Osteocyte (in vitro differentiated cells): Measurements from ENCODE around the gene MROH8. TPM values are rescaled to one million over a fixed set of nuclear protein-coding genes. Genes with fewer than 3 reads are reported as not detected.

Experiments
- DNase-seq: peaks from one replicate; pipeline ENCODE4 v3.0.0; 2021; ENCODE audit warnings: mixed read lengths; ENCODE audit not compliant: unreplicated experiment; ENCODE audit errors: extremely low spot score
- H3K27ac Mint-ChIP-seq: one replicate; pipeline ENCODE4 v1.8.0; 2021; ENCODE audit warnings: mild to moderate bottlenecking, mixed read lengths; ENCODE audit not compliant: unreplicated experiment
- H3K27me3 Mint-ChIP-seq: one replicate; pipeline ENCODE4 v1.8.0; 2021; ENCODE audit warnings: mixed read lengths; ENCODE audit not compliant: unreplicated experiment
- H3K36me3 Mint-ChIP-seq: one replicate; pipeline ENCODE4 v1.8.0; 2021; ENCODE audit warnings: mixed read lengths; ENCODE audit not compliant: unreplicated experiment
- H3K4me1 Mint-ChIP-seq: one replicate; pipeline ENCODE4 v1.8.0; 2021; ENCODE audit warnings: mixed read lengths; ENCODE audit not compliant: unreplicated experiment
- H3K4me3 Mint-ChIP-seq: one replicate; pipeline ENCODE4 v1.8.0; 2021; ENCODE audit warnings: mild to moderate bottlenecking, moderate library complexity, mixed read lengths; ENCODE audit not compliant: unreplicated experiment
- H3K9me3 Mint-ChIP-seq: one replicate; pipeline ENCODE4 v1.8.0; 2021; ENCODE audit warnings: mixed read lengths; ENCODE audit not compliant: unreplicated experiment
- total RNA-seq: library from RNA; stranded (reverse); gene quantifications from 2 replicates; pipeline ENCODE4 v1.2.1, GENCODE V29; 2021
- TF ChIP-seq, protein P1 (sequence below): fragments of 200-600 bp; sonication (generic); IDR thresholded peaks from 2 replicates; pipeline ENCODE4 v1.5.0; 2021; ENCODE audit warnings: antibody characterized with exemption, mild to moderate bottlenecking, moderate library complexity

MROH8 gene
- total RNA-seq, 1 donor from 2014 or later, result 1.5 TPM

DNA sequence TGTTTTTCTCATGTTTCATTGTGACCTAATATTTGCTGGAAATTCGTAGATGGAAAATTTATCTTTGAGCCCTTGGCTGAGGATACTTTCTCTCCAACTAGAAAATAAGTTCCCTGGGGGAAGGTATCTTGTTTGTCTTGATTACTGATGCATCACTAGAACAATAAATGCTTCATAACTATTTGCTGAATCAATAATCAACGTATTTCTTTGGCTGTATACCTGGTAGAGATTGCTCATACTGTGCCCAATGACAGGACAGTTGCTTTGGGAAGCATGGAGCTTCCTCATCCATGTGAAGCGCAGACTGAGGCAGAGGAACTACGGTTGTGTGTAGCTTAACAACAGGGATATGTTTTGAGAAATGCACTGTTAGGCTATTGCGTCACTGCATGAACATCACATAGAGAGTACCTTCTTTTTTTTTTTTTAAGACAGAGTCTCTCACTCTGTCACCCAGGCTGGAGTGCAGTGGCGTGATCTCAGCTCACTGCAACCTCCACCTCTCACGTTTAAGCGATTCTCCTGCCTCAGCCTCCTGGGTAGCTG, 34.4 kb downstream of the MROH8 start:
- TF ChIP-seq, protein P1, sequence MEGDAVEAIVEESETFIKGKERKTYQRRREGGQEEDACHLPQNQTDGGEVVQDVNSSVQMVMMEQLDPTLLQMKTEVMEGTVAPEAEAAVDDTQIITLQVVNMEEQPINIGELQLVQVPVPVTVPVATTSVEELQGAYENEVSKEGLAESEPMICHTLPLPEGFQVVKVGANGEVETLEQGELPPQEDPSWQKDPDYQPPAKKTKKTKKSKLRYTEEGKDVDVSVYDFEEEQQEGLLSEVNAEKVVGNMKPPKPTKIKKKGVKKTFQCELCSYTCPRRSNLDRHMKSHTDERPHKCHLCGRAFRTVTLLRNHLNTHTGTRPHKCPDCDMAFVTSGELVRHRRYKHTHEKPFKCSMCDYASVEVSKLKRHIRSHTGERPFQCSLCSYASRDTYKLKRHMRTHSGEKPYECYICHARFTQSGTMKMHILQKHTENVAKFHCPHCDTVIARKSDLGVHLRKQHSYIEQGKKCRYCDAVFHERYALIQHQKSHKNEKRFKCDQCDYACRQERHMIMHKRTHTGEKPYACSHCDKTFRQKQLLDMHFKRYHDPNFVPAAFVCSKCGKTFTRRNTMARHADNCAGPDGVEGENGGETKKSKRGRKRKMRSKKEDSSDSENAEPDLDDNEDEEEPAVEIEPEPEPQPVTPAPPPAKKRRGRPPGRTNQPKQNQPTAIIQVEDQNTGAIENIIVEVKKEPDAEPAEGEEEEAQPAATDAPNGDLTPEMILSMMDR, result no peak
- no peak for DNase-seq
- no peaks in the 10 kb centered on the region for H3K9me3 Mint-ChIP-seq
- H3K27ac Mint-ChIP-seq, result no peak overlapping the region
- no peaks in the 10 kb centered on the region for H3K36me3 Mint-ChIP-seq
- no peaks in the 10 kb centered on the region for H3K27me3 Mint-ChIP-seq
- no peak overlapping the region for H3K4me3 Mint-ChIP-seq
- H3K4me1 Mint-ChIP-seq, result peaks cover 5% of the 10 kb centered on the region

DNA sequence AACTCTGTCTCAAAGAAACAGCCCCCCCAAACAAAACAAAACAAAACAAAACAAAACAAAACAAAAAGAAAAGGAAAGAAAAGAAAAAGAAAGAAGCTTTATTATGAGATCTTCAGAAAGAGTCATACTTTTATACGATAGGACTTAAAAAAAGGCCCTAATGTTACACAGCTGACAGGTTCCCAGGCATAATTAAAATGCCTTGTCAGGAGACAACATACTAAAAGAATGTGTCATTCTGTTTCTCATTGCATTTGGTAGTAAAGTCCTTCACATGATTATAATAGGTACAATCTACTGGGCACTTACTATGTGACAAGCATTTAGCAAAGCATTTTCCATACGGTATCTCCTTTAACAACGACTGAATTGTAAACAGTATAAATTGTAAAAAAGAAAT, 36.6 kb downstream of the MROH8 start:
- no peaks in the 10 kb centered on the region for H3K36me3 Mint-ChIP-seq
- H3K4me1 Mint-ChIP-seq, result peaks cover 5% of the 10 kb centered on the region
- no peak for DNase-seq
- H3K27ac Mint-ChIP-seq, result no peak overlapping the region
- H3K4me3 Mint-ChIP-seq, result no peak overlapping the region
- no peaks in the 10 kb centered on the region for H3K9me3 Mint-ChIP-seq
- TF ChIP-seq, protein P1, result no peak
- H3K27me3 Mint-ChIP-seq, result no peaks in the 10 kb centered on the region

DNA sequence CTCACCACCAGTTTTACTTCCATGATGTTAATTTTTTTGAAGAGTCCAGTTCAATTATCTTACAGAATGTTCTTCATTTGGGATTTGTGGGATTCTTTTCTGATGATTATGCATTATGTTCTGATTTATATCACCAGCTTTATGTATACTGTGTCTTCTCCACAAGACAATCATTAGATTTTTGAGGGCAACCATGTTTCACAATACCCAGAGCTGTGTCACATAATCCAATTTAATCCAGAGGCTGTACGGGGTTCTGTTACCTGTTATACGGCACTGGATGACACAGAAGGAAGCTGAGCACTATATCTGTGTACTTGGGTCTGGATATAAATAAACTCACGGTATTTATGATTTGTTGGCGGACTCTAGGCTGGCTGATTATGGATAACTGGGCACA, 41.8 kb downstream of the MROH8 start:
- no peaks in the 10 kb centered on the region for H3K36me3 Mint-ChIP-seq
- H3K4me3 Mint-ChIP-seq, result no peak overlapping the region
- H3K27me3 Mint-ChIP-seq, result no peaks in the 10 kb centered on the region
- peaks cover under 1% of the 10 kb centered on the region for H3K4me1 Mint-ChIP-seq
- TF ChIP-seq, protein P1, result no peak
- H3K9me3 Mint-ChIP-seq, result no peaks in the 10 kb centered on the region
- no peak for DNase-seq
- no peak overlapping the region for H3K27ac Mint-ChIP-seq

DNA sequence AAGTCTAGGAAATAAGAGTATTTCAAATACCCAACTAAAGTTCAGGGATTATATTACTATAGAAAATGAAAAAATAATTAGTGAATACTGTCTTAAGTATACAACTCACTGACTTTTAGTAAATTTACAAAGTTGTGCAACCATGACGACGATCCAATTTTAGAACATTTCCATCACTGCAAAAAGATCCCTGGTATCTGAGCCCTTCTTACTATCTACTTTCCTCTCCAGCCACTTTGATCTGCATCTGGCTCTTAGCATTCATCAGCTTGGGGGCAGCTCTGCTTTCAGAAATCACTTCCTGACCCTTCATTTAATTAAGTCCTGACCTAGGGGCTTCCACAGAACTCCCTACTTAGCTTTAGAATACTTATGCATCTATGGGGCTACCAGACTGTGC, 45.4 kb downstream of the MROH8 start:
- DNase-seq, result no peak
- TF ChIP-seq, protein P1, result no peak
- H3K4me1 Mint-ChIP-seq, result peaks cover 11% of the 10 kb centered on the region
- H3K4me3 Mint-ChIP-seq, result no peak overlapping the region
- no peak overlapping the region for H3K27ac Mint-ChIP-seq
- H3K36me3 Mint-ChIP-seq, result no peaks in the 10 kb centered on the region
- H3K27me3 Mint-ChIP-seq, result no peaks in the 10 kb centered on the region
- no peaks in the 10 kb centered on the region for H3K9me3 Mint-ChIP-seq

DNA sequence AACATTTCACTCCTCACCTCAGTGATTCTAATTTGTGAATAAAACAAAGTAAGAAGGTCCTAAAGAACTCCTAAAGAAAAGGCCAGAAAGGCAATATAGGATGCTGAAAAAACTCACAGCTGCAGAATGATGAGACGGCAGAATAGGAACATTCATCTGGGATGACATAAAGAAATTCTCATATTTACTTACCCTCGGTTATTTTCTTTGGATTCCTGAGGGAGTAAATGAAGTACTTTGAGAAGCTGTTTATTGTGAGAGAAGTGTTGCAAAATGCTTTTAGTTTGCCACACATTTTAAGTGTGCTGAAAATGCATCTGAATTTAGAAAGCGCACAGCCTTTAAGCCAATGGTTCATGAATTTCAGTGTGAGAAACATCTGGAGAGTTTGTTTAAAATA, 47.9 kb downstream of the MROH8 start:
- TF ChIP-seq, protein P1, result no peak
- Mint-ChIP-seq H3K36me3 (no peaks in the 10 kb centered on the region), H3K4me3 (no peak overlapping the region), H3K9me3 (no peaks in the 10 kb centered on the region), H3K27ac (peak overlapping the region; percentile 45), H3K4me1 (peaks cover 11% of the 10 kb centered on the region), H3K27me3 (no peaks in the 10 kb centered on the region)
- DNase-seq, result no peak
